ENCODE data around the gene CPSF6.
A peak's percentile ranks its signal among the peaks of the same experiment; 100 is the strongest.

CPSF6 gene

DNA sequence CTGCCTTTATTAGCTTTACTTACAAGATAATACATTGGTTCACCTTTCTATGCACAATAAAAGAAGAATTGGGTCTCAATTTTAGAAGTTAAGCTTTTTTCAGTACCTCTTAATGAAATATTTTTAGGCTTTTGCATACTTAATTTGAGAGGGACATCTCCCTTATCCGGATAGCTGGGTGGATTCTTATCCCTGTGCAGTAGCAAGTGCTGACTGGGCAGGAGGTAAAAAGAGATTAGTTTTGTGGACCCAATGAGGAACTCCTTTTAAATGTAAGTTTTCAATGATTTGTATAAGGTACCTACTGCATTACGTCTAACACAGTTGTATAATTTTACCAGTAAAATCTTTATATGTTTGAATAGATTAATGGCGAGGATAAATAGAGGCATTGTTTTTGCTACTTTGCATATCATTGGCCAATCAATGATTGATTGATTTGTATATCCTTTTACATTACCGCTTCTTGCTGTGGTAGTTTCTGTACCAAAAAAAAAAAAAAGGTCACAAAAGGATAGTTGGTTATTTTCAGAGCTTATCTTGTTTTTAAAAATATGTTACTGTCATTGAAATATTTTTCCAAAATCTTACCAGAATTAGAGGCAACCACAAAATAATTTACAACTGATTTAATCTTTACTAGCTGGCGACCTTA is 2.2 kb downstream of the CPSF6 start:
- DNase-seq (ENCODE audit: low read depth, low spot score): no peak
- no peak for TF ChIP-seq SUZ12 (IDR thresholded peaks at IDR 0.05; ENCODE audit: extremely low read depth, insufficient read depth, insufficient read length)
- TF ChIP-seq ZNF274 (IDR thresholded peaks at IDR 0.05; ENCODE audit: low read depth, low read length): no peak
- TF ChIP-seq YY1 (IDR thresholded peaks at IDR 0.05; ENCODE audit: insufficient read depth, insufficient read length): no peak
- peak overlapping the region; percentile 84 for H3K4me3 ChIP-seq (ENCODE audit: insufficient read length, low read depth)
- H3K27me3 ChIP-seq (ENCODE audit: insufficient read depth, insufficient read length): no peaks in the 10 kb centered on the region
- no peaks in the 10 kb centered on the region for H3K4me1 ChIP-seq (ENCODE audit: insufficient read depth, insufficient read length)
- peaks cover 19% of the 10 kb centered on the region for H3K36me3 ChIP-seq (ENCODE audit: insufficient read depth, insufficient read length, low read length)
- H3K9ac ChIP-seq (ENCODE audit: insufficient read length, low read depth): peak overlapping the region; percentile 47
- H3K9me3 ChIP-seq (ENCODE audit: insufficient read depth, low read length): no peaks in the 10 kb centered on the region

DNA sequence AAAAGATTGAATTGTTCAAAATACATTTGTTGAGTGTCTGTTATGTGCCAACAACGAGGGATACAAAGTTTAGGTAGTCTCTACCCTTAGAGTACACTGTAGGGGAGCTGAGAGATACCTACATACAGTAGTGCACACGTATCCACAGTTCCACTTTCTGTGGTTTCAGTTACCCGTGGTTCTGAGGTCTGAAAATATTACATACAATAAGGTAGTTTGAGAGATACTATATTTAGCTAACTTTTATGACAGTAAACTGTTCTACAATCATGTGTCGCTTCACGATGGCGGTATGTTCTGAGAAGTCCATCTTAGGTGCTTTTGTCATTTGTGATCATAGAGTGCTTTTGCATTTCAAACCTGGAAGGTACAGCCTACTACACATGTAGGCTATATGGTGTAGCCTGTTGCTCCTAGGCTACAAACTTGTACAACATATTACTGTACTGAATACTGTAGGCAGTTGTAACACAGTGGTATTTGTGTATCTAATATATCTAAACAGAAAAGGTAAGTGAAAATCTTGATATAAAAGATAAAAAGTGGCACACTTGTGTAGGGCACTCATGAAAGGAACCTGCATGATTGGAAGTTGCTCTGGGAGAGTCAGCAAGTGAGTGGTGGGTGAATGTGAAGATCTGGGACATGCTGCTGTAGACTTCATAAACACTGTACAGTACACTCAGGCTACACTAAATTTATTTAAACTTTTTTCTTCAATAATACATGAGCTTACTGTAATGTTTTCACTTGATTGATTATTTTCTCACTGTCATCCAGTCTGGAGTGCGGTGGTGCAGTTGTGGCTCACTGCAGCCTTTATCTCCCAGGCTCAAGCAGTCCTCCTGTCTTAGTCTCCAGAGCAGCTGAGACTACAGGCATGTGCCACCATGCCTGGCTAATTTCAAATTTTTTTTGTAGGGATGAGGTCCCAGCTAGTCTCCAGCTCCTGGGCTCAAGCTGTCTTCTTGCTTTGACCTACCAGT is 4.0 kb downstream of the CPSF6 start:
- Histone ChIP-seq H3K9me3 (ENCODE audit: insufficient read depth, low read length) (no peaks in the 10 kb centered on the region), H3K9ac (ENCODE audit: insufficient read length, low read depth) (no peak overlapping the region), H3K27me3 (ENCODE audit: insufficient read depth, insufficient read length) (no peaks in the 10 kb centered on the region), H3K4me1 (ENCODE audit: insufficient read depth, insufficient read length) (no peaks in the 10 kb centered on the region), H3K4me3 (ENCODE audit: insufficient read length, low read depth) (no peak overlapping the region), H3K36me3 (ENCODE audit: insufficient read depth, insufficient read length, low read length) (peaks cover 24% of the 10 kb centered on the region)
- no peak for TF ChIP-seq SUZ12 (IDR thresholded peaks at IDR 0.05; ENCODE audit: extremely low read depth, insufficient read depth, insufficient read length)
- no peak for TF ChIP-seq YY1 (IDR thresholded peaks at IDR 0.05; ENCODE audit: insufficient read depth, insufficient read length)
- TF ChIP-seq ZNF274 (IDR thresholded peaks at IDR 0.05; ENCODE audit: low read depth, low read length): no peak
- DNase-seq (ENCODE audit: low read depth, low spot score): no peak

DNA sequence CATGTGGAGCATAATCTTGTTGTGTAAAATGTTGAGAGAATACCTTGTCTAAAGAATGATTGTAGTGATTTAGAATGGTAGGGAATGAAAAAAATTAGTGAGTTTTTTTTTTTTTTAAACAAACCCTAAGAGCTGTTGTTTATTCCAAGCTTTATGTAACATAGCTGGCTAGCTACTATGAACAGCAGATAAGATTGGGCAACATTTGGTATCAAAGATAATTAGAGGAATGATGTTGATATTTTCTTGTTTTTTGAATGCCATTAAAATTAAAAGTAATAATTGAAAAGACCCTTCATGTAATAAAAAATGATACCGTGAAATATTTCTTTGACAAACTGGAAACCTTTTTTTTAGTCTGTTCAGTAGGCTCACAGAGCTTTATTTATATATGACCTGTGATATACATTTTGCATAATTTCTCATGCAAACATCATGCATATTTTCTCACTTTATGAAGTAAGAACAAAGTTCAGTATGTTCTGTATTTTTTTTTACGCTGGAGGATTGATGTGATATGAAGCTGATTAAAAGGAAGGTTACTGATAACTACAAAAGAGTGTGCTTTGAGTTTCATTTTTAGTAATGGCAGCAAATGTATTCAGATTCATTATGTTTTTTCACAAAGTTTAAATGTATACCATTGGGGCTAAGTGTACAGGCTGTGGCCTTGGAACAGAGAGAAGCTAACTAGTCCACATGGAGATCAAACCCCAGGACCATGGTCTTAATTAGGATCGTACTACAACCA is 8.1 kb downstream of the CPSF6 start:
- H3K9ac ChIP-seq (ENCODE audit: insufficient read length, low read depth): no peak overlapping the region
- H3K27me3 ChIP-seq (ENCODE audit: insufficient read depth, insufficient read length): no peaks in the 10 kb centered on the region
- no peaks in the 10 kb centered on the region for H3K9me3 ChIP-seq (ENCODE audit: insufficient read depth, low read length)
- no peaks in the 10 kb centered on the region for H3K4me1 ChIP-seq (ENCODE audit: insufficient read depth, insufficient read length)
- no peak for TF ChIP-seq ZNF274 (IDR thresholded peaks at IDR 0.05; ENCODE audit: low read depth, low read length)
- TF ChIP-seq YY1 (IDR thresholded peaks at IDR 0.05; ENCODE audit: insufficient read depth, insufficient read length): no peak
- TF ChIP-seq SUZ12 (IDR thresholded peaks at IDR 0.05; ENCODE audit: extremely low read depth, insufficient read depth, insufficient read length): no peak
- H3K36me3 ChIP-seq (ENCODE audit: insufficient read depth, insufficient read length, low read length): peaks cover 15% of the 10 kb centered on the region
- no peak for DNase-seq (ENCODE audit: low read depth, low spot score)
- no peak overlapping the region for H3K4me3 ChIP-seq (ENCODE audit: insufficient read length, low read depth)

DNA sequence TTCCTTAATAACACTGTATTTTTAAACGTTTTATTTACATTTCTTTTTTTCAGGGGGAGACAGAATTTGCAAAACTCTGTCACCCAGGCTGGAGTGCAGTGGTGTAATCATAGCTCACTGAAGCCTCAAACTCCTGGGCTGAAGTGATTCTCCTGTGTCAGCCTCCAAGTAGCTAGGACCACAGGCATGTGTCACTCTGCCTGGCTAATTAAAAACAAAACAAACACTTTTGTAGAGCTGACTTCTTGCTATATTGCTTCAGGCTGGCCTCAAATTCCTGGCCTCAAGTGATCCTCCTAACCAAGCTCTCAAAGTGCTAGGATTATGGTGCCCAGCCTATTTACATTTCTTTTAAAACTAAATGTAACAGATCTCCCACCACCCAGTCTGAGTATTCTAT is 12.7 kb downstream of the CPSF6 start:
- no peaks in the 10 kb centered on the region for H3K27me3 ChIP-seq (ENCODE audit: insufficient read depth, insufficient read length)
- H3K4me3 ChIP-seq (ENCODE audit: insufficient read length, low read depth): no peak overlapping the region
- TF ChIP-seq SUZ12 (IDR thresholded peaks at IDR 0.05; ENCODE audit: extremely low read depth, insufficient read depth, insufficient read length): no peak
- TF ChIP-seq YY1 (IDR thresholded peaks at IDR 0.05; ENCODE audit: insufficient read depth, insufficient read length): no peak
- TF ChIP-seq ZNF274 (IDR thresholded peaks at IDR 0.05; ENCODE audit: low read depth, low read length): no peak
- no peak for DNase-seq (ENCODE audit: low read depth, low spot score)
- no peak overlapping the region for H3K9ac ChIP-seq (ENCODE audit: insufficient read length, low read depth)
- no peaks in the 10 kb centered on the region for H3K4me1 ChIP-seq (ENCODE audit: insufficient read depth, insufficient read length)
- H3K36me3 ChIP-seq (ENCODE audit: insufficient read depth, insufficient read length, low read length): peaks cover 46% of the 10 kb centered on the region
- no peaks in the 10 kb centered on the region for H3K9me3 ChIP-seq (ENCODE audit: insufficient read depth, low read length)

DNA sequence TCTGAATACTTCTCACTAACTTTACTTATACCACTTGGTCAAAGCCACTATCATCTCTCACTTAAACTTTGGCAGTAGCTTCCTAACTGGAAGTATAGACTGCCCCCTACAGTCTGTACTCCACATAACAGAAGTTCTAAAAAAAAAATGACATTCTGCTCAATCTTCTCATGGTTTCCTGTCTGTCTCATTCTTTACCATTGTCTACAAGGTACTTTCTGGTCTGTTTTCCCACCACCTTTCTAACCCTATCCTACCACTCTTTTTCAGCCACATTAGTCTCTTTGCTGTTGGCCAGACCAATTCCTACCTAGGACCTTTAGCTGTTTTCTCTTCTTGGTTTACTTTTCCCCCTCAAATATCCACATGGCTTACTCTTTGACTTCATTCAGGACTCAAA is 14.7 kb downstream of the CPSF6 start:
- DNase-seq (ENCODE audit: low read depth, low spot score): peak; percentile 39
- Histone ChIP-seq H3K36me3 (ENCODE audit: insufficient read depth, insufficient read length, low read length) (peaks cover 61% of the 10 kb centered on the region), H3K9ac (ENCODE audit: insufficient read length, low read depth) (no peak overlapping the region), H3K4me1 (ENCODE audit: insufficient read depth, insufficient read length) (no peaks in the 10 kb centered on the region), H3K27me3 (ENCODE audit: insufficient read depth, insufficient read length) (no peaks in the 10 kb centered on the region), H3K4me3 (ENCODE audit: insufficient read length, low read depth) (no peak overlapping the region), H3K9me3 (ENCODE audit: insufficient read depth, low read length) (no peaks in the 10 kb centered on the region)
- no peak for TF ChIP-seq YY1 (IDR thresholded peaks at IDR 0.05; ENCODE audit: insufficient read depth, insufficient read length)

DNA sequence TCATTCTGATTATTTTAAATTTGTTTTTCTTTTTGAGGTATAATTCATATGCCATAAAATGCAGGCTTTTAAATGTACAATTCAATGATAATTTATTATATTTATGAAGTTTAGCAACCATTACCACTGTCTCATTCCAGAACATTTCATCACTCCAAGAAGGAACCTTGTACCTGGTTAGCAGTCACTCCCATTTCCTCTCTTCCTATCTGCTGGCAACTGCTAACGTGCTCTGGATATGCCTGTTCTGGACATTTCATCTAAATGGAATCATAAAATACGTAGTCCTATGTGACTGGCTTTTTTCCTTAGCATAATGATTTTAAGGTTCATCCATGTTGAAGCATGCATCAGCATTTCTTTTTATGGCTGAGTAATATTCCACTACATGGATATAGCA is 15.5 kb downstream of the CPSF6 start:
- Histone ChIP-seq H3K9me3 (ENCODE audit: insufficient read depth, low read length) (no peaks in the 10 kb centered on the region), H3K9ac (ENCODE audit: insufficient read length, low read depth) (no peak overlapping the region), H3K4me3 (ENCODE audit: insufficient read length, low read depth) (no peak overlapping the region), H3K36me3 (ENCODE audit: insufficient read depth, insufficient read length, low read length) (peaks cover 69% of the 10 kb centered on the region), H3K4me1 (ENCODE audit: insufficient read depth, insufficient read length) (no peaks in the 10 kb centered on the region), H3K27me3 (ENCODE audit: insufficient read depth, insufficient read length) (no peaks in the 10 kb centered on the region)
- no peak for DNase-seq (ENCODE audit: low read depth, low spot score)
- no peak for TF ChIP-seq ZNF274 (IDR thresholded peaks at IDR 0.05; ENCODE audit: low read depth, low read length)
- TF ChIP-seq YY1 (IDR thresholded peaks at IDR 0.05; ENCODE audit: insufficient read depth, insufficient read length): no peak
- TF ChIP-seq SUZ12 (IDR thresholded peaks at IDR 0.05; ENCODE audit: extremely low read depth, insufficient read depth, insufficient read length): no peak

DNA sequence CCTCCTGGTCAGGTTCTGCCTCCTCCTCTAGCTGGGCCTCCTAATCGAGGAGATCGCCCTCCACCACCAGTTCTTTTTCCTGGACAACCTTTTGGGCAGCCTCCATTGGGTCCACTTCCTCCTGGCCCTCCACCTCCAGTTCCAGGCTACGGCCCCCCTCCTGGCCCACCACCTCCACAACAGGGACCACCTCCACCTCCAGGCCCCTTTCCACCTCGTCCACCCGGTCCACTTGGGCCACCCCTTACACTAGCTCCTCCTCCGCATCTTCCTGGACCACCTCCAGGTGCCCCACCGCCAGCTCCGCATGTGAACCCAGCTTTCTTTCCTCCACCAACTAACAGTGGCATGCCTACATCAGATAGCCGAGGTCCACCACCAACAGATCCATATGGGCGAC is 19.3 kb downstream of the CPSF6 start:
- DNase-seq (ENCODE audit: low read depth, low spot score): no peak

More for the DNA sequence above, 19.3 kb downstream of the CPSF6 start:
- H3K36me3 ChIP-seq (ENCODE audit: insufficient read depth, insufficient read length, low read length): peaks cover 97% of the 10 kb centered on the region
- no peaks in the 10 kb centered on the region for H3K4me1 ChIP-seq (ENCODE audit: insufficient read depth, insufficient read length)
- no peaks in the 10 kb centered on the region for H3K9me3 ChIP-seq (ENCODE audit: insufficient read depth, low read length)
- TF ChIP-seq SUZ12 (IDR thresholded peaks at IDR 0.05; ENCODE audit: extremely low read depth, insufficient read depth, insufficient read length): no peak
- TF ChIP-seq YY1 (IDR thresholded peaks at IDR 0.05; ENCODE audit: insufficient read depth, insufficient read length): no peak
- TF ChIP-seq ZNF274 (IDR thresholded peaks at IDR 0.05; ENCODE audit: low read depth, low read length): no peak
- no peak overlapping the region for H3K9ac ChIP-seq (ENCODE audit: insufficient read length, low read depth)
- no peaks in the 10 kb centered on the region for H3K27me3 ChIP-seq (ENCODE audit: insufficient read depth, insufficient read length)
- no peak overlapping the region for H3K4me3 ChIP-seq (ENCODE audit: insufficient read length, low read depth)

Measured in NT2/D1 (cell line).